Dermis microvascular lymphatic vessel endothelial cell (primary cell): ENCODE data around the gene HOXA7. TPM values are rescaled to one million over a fixed set of nuclear protein-coding genes. Genes with fewer than 3 reads are reported as not detected.

Experiments
- DNase-seq, 2 donors: peaks; one replicate each; pipeline versions ENCODE4 v3.0.0 to v3.0.0-alpha.2; 2010; ENCODE audit warnings: low read depth in 2 of 2
- total RNA-seq: library from RNA; depleted of rRNA; stranded (reverse); fragments of >200 nt; gene quantifications from 2 replicates; pipeline ENCODE4 v1.2.1, GENCODE V29; 2014

HOXA7 gene
- total RNA-seq, 1 donor from 2014 or later = 1.0 TPM

DNA sequence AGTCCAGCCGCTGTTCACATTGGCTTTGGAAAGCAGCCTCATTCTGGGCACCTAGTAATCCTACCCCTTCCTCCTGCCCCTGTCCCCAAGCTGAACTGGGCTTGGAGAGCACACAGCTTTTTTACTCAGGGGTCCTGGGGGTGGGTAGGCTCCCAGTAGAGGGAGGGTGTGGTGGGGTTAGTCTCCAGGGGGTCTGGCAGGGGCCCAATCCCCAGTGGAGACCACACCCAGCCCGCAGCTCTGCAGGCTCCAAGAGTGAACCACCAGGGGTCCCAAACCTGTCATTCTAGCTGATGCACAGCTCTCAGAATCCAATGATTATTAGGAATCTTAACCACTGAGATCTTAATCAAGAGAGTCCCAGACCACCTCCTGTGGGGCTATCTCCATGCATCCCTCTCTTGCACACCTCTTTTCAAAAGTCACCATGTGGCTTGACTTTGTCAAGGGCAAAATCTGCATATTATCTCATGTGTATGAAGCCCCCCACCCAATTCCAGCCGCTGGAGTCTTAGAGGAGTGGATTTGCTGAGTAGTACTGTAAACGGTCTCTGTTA is 25.9 kb upstream of the HOXA7 start:
- no peak for DNase-seq

DNA sequence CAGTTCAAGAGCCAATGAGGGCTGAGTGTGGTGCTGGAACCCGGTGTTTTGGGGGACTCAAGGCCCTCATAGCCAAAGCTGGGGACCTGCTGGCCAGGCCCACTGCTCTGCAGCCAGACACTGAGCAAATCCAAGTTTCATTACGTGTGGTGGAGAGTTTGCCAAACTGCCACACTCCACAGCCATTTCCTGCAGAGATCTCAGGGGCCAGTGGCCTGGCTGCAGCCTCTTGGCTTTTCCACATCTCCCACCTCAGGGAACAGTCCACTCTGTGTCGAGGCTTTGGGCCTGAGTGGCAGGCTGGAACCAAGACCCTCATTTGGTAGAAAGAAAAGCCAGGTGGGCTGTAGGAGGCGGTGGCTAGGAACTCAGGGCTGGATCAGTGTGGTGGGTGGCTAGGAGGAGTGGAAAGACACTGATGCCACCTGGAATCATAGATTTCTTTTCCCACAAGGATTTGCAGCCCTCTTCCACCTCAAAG is 25.4 kb upstream of the HOXA7 start:
- DNase-seq = no peak

DNA sequence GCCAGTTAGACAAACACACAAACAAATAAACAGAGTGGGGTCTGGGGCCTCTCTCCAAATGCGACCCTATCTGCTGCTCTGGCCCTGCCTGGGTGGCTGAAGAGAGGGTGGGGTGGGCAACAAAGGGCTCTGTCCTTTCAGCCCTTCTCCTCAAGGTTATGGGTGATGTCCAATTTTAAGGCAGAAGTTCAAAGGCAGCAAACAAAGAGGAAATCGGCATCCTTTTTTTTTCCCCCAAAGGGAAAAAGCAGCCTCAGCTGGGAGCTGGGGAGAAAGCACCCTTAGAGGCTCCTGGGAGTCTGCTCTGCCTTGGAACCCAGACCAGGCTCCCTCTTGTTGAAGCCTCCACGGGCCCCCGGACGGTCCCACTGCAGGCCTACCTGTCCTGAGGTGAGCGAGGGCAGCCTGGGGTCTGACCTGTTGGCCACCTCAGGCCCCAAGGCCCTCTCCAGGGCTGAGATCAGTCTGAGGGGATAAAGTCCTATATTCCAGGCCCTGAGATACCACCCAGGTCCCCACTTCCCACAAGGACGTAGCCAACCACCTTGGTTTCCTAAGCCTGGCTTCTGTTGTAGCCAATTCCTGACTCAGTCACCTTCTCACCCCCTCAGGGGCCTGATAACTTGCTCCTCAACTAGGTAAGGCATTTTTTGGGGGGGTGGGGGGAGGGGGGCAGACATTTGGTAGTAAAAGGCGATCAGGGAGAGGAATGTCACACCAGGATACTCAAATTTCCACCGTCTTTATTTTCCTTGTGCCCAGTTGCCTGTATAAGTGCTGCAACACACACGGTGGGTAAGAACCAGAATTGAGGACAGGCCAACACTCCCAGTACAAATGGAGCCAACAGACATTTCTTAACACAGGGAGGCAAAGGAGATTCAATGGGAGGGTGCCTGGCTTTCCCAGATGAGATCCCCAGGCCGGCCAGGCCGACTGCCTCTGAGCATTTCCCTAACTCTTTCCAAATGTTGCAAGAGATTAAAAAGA is 24.3 kb upstream of the HOXA7 start:
- DNase-seq = no peak

DNA sequence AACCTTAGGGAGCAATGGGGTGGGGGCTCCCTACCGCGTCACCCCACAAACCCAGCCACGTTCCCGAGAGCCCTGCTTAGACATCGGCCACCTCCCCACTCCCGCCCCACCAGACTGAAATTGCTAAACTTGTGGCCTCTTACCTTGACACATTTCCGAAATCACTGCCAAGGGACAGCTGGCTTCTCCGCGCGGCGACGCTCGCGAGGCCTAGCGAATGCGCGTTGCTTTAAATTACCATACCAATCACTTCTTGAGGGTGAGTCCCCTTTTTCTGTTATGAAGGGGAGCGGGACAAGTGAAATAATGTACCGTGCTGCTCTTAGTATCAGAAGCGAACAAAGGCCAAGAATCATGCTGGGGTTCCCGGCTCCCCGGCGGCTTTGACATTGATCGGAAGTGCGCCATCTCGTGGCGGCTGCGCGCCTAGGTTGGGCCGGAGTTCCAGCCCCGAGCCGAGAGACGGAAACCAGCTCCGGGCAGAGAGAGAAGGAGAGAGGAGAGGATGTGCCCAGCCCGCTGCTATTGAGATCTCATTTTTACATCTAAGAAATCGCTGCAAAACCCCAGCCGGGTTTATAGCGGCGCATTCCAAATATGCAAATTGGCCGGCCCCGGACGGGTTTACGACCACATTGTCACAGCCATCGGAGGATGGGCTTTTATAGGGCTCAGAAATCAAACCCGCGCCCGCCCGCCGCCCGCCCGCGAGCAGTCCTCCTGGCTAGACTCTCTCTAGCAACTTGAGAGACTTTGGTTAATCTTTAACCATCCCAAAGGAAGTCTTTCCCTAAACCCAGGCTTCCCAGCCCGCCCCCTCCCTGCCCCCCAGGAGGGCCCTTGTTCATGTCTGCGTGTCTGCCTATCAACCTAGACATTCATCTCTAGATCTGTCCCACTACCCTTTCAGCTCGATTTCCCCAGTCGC is 23.3 kb upstream of the HOXA7 start:
- DNase-seq = peak; percentile 30 to 71

DNA sequence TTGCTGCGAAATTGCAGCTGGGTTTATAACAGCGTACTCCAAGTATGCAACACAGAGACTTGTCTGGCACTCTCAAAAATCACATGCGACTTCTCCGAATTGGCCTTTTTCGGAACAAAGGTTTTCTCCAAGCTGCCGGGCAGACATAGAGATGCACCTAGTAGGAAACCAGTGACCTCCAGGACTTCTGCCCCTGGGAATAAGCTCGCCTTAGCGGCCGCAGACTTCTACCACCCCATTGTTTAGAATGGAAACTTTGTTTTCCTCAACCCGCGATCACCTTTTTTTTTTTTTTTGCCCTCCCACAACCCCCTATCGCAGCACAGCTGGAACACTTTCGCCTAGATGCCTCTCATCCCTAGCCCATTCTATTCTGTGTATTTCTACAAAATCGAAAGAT is 22.6 kb upstream of the HOXA7 start:
- no peak for DNase-seq

DNA sequence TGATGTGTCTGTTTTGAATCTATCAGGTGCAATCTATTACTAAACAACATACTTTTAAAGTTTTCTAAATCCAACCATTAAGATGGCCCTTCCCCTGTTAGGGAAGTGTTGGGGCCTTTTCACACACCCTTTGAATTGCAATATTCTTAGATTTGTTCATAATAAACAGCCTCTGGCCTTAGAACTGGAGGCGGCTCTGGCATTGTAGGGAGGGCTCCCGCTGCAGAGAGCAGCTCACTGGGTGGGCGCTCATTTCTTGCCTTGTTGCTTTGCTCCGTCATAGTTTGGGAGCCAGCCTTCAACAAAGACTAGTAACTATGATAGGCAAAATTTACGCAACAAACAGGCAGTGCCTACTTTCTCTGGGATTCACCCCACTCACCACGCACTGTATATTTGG is 21.9 kb upstream of the HOXA7 start:
- no peak for DNase-seq

DNA sequence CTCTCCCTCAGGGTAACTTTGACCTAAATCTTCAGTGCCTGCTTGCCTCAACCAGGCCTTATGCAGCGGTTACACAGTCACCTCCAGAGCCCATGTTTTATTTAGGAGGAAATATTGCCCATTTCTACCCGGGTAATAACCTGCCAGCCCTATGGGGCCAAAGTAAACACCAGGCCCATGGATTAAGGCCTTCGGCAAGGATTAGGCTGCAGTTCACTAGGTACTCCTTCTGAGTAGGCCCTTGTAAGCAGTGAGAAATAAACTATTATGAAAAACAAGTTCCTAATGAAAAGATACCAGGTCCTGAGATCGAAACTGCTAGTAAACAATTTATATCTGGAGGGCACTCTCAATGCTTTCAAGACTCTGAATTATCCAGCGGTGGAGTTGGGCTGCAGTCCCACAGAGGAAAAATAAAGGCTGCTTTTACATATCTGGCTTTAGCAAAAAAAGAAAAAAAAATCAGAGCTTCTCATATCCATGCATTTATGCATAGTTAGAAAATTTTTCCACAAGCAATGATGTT is 21.4 kb upstream of the HOXA7 start:
- no peak for DNase-seq

DNA sequence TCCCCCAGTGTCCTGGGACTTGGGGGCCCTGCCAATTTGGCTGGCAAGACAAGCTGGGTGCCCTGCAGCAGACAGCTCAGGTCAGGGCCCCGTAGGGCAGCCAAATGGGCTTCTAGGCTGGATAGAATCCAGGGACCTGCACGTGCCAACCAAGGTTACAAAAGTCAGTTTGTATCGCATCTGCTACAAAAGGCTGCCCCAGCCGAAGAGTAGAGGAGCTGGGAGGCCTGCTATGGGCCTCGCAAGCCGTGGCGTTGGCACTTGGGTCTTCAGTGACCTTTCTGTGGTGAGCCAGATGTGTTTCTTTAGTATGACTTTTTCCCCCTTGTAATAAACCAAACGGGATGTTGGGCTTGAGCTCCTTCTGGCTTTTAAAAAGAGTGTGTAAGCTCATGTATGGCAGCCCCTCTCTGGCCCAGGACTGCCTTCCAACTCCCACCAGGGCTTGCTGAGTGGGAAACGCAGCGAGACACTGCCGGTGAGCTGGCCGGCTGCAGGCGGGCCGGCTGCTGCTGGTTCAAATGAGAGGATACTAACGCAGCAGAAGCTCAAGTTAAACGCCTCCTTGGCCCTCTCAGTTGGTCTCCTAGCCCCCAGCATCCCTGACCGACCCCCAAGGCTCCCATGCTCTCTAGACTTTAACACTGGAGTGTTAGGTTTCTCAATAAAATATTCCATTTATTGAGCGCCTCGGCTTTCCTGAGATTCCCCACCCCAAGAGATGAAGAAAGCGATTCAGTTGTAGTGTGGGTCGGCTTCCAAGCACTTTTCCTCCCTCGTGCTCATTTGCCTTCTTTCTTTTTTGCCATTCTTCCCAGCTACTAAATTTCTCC is 20.7 kb upstream of the HOXA7 start:
- no peak for DNase-seq

DNA sequence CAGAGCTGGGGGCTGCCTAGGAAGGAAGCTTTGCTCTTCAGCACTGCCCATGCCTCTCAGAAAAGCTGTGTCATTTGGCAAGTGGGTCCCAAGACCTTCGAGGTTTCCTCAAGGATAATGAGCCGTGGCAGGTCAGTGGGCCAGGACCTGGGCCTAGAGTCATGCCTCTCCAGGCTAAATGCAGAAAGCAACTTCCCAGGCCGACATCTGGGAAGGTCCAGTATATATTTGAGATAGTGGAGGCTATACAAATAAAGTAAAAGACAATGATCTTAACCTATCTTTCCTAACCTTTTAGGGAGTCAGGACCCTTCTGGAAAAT is 20.0 kb upstream of the HOXA7 start:
- DNase-seq = no peak

DNA sequence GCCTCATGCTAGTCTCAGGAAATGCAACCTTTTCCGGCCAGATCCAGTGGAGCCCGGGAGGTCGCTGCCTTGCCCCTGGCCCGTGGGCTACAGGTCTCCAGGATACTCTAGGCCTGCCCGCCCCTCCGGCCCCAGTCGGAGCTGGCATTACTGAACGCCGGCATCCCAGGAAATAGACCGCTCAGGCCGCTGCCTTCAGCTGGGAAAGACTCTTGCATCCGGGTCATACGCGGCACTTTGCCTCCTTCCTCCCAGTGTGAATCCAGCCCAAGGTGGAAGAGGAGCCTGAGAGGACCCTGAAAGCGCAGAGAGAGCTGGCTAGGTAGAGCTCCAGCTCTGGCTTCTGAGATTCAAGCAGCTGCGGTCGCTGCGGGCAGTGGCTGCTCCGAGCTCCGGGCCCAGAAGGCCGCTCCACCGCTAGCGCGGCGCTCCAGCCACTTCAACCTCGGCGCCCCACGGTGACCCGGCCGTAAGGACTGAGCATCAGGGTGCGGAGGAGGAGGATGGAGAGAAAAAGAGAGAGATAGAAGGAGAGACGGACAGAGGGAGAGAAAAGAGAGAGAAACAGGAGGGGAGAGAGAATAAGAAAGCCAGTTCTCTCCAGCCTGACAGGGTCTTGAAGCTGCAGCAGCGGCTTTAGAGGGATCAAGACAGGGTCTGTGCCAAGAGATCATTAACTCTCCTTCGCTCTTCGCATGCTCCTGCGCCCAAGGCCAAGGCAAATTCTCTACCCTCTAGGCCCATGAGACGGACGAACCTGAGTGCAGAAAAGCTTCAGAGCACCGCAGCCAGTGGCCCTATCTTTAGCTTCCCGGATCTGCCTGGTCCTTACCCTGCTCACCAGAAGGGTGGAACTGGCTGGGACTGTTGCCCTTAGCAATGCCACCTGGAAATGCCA is 19.4 kb upstream of the HOXA7 start:
- DNase-seq = no peak

DNA sequence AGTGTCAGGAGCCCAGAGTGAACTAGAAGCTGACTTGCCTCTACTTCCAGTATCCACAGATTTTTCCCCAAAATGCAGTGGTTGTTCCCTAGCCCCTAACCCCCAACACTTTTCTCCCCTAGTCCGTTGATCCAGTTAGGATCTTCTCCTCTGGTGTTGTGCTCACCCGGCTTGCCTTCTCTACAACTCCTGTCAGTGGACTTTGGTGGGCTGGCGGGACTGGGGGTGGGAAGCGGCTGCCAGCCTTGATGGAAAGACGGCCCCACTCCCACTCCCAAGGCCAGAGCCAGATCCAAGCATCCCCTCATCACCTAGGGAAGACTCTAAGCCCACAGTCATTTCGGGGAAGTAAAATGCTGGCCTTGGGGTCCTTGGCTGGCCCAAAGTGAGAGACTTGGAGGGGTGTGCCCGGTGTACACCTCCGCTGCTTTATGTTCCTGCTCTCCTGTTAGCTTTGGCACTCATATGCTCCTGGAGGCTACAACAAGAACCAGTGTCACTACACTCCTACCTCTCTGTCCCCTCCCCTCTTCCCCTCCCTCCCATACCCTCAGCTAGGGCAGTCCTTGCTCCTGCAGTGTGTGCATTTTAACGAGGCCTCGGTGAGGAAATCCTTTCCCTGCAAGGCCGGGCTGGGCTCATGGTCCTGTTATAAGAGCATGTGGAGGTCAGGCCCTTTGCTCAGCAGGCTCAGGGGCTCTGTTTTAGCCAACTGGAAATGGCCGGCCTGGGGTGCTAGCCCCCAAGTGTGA is 18.6 kb upstream of the HOXA7 start:
- no peak for DNase-seq

DNA sequence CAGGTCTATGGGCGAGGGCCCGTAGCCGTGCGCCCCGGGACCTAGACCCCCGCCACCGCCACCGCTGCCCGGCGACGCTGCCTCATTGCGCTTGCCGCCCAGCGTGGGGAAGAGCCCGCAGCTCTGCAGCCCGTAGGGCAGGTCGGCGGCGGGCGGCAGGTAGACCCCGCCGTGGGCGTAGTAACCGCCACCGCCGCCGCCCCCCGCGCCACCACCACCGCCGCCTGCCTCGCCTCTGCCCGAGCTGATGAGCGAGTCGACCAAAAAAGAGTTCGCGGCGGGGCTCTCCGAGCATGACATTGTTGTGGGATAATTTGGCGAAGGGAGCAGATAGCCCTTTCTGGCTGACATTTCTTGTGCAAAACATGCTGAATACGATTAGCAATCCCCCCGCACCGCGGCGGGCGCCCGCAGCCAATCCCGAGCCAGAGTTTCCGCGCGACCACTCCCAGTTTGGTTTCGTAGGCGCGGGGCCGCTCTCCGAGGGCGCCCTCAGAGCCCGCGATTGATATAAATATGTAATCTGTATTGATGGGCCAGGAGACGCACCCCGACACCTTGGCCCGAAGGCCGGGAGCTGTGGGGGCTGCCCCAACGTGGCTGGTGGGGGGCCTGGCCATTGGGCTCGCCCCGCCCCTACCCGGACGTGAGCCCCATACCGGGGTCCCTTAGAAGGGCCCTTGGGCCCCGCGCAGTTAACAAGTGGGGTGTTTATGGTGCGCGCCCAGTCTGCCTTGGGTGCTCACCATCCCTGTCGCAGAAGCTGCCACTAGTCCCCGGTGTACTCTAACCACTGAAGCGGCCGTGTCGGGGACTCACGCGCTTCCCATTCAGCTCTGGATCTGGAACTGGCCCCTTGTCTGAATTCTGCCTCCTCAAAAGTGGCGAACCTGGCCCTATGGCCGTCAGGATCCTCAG is 17.7 kb upstream of the HOXA7 start, which contains the start of gene HOXA10:
Gene HOXA10 (minus strand): TSS at position 365 of the 918 bp plus-strand sequence. CDS start 14 bp downstream, at position 351.
- peak in 1 of 2 donors; percentile 54 for DNase-seq

DNA sequence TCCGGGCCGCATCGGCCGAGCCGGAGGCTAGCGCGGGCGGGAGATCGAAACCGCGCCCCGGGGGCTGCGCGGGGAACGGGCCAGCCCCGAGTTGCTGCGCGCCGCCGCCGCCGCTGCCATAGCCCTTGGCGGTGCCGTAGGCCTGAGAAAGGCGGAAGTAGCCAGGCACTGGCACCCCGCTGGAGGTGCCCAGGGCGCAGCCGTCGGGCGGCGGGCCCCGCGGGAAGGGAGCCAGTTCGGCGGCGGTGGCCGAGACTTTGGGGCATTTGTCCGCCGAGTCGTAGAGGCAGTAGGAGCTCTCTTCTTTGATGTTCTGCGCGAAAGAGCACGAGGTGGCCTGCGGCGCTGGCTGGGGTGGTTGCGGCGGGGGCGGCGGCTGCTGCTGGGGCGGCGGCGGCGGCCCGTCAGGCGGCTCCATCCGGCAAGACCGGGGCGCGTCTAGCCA is 17.1 kb upstream of the HOXA7 start:
- DNase-seq = no peak

DNA sequence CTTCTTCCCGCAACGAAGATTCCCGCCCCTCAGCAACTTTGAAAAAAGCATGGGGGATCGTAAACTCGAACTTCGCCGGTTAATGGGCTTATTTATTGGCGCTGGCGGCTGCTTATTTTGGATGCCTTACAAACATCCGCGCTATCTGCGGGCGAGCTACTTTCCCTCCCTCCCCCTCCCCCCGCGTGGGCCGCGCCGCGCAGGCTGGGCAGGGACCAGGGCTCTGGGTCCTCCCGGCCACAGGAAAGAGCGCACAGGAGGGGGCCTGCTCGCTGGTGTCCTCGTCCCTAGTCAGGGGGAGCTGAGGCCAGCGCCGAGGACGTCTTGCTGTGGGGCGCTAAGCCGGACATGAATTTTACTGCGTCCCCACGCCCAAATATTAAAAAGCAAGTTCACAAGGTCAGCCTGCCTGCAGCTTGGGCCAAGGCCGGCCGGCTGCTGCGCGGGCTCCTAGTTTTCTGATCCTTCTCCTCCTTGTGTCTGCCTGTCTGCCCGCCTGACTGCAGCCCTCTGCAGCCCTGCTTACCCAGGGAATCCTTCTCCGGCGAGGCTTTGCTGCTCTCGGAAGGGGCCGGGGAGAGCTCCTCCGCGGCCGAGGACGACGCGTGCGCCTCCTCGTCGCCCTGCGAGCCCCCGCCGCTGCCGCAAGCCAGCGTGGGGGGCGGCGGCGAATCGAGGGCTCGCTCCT is 16.5 kb upstream of the HOXA7 start:
- DNase-seq = peak in 1 of 2 donors; percentile 50

DNA sequence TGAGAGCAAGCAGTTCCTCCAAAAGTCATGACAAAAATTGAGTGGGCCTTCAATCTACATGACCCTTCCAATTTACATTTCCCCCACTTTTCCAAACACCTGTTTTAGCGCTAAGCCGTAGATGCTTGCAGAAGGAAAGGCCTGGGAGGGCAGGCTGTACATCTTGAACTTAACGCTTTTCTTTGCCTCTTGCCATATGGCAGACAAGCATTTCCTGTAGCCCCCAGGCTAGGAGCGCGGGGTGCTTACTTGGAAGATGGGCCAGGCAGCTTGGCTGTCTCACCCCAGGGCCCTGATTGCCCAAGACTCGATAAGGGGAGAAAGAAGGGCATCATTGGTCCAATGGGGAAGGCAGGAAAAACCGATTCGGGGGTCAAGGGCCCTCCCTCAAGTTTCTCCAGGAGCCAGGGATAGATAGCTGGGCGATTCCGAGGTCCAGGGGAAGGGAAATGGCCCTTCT is 15.9 kb upstream of the HOXA7 start:
- no peak for DNase-seq

DNA sequence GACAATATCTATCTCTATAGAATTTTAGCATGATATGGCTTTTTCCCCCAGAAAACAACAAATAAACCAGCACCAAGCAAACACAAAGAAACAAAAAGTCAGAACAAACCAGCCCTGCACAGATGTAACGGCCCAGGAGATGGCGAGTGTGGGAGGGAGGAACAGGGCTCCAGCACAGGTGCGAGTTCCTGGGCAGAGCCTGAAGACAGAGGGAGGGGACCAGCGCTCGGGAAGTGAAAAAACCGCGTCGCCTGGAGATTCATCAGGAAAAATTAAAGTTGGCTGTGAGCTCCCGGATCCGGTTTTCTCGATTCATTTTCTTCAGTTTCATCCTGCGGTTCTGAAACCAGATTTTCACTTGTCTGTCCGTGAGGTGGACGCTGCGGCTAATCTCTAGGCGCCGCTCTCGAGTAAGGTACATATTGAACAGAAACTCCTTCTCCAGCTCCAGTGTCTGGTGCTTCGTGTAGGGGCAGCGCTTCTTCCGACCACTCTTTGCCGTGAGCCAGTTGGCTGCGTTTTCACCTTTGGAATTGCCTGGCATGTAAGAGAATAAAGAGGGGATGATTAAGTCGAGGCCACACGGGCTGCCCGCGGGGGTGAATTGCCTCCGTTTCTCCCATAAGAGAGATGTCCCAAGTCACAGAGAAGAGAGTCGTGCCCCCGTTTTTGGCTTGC is 15.3 kb upstream of the HOXA7 start:
- peak in 1 of 2 donors; percentile 20 for DNase-seq

DNA sequence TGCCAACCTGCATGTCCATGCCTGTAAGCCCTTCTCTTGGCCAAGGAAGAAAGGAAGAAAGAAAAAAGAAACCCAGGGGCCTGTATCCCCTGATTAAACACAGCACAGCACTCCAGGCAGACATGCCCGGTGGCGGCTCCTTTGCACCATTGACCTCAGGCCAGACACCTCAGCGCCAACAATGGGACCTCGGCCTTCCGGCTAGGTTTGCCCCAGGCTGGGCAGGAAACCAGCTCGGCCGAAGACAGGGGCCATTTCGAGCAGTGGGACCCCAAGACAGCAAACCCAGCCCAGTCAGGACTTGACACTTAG is 14.8 kb upstream of the HOXA7 start:
- peak in 1 of 2 donors; percentile 28 for DNase-seq
